Dermis blood vessel endothelial cell (primary cell): Measurements from ENCODE around the gene TGM6. TPM values are rescaled to one million over a fixed set of nuclear protein-coding genes. Genes with fewer than 3 reads are reported as not detected.

Source experiments
- DNase-seq: peaks from one replicate; pipeline ENCODE4 v3.0.0; 2010
- total RNA-seq: library from RNA; depleted of rRNA; stranded (reverse); fragments of >200 nt; gene quantifications from 2 replicates; pipeline ENCODE4 v1.2.3, GENCODE V29; 2014

Gene TGM6
- total RNA-seq, 1 donor from 2014 or later: not detected

DNA sequence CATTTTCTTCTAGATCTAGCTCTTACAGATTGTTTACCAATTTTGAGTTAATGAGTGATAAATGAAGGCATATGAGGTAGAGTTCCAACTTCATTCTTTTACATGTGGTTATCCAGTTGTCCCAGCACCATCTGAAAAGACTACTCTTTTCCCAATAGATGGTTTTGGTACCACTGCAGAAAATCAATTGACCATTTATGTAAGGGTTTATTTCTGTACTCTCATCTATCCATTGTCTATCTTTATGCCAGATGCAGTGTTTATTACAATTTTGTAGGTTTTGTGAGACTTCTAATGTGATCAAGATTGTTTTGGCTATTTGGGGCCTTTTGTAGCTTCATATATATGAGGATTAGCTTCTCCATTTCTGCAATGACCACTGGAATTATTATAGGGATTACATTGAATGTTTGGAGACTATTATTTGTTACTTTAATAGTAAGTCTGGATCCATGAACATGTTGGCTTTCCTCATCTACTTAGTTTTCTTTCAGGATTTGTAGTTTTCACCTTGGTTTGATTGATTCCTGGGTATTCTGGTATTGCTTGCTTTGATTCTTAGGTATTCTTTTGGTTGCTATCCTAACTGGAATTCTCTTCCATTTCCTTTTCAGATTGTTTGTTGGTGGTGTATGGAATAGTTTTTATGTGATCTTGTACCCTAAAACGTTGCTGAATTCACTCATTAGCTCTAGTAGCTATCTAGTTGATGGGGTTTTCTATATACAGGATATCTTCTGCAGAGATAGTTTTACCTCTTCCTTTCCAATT lies 79.5 kb downstream of the TGM6 start:
- DNase-seq: no peak

DNA sequence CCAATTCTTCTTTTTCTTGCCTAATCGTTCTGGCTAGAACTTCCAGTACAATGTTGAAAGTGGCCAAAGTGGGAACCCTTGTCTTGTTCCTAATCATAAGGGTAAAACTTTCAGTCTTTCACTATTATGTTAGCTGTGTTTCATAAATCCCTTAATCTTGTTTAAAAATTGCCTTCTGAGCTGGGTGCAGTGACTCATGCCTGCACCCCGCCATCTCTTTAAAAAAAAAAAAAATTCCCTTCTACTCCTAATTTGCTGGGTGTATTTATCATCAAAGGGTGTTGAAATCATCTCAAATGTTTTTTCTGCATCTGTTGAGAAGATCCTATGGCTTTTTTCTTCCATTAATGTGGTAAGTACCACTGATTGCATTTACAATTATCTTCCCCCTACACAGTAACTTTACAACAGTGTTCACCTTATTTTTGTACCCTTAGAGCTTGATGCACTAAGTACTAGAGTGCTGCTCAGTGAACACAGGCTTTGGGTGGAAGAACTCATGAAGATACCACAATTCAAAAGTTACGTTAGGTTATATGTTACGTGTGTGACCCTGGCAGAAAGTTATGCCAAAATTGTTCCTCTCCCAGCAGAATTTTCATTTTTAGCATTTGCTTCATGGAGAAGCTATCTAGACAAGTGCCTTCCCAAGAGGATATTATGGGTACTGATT lies 80.2 kb downstream of the TGM6 start:
- DNase-seq: no peak

DNA sequence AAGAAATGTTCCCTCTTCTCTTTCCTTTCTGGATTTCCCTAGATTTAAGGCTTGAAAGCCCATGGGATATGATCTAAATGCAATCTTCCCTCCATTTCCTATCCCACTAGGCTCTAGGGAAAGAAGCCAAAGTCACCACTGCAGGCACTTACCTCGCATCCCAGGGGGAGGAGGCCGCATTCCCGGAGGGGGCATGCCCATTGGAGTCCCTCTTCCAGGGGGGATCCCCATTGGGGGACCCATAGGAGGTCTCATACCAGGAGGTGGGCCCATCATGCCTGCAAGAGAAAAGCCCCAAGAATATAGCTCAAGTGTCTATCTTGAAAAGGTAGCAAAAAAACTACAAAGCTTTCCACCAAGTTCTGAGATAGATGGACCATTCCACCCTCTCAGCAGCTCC lies 81.8 kb downstream of the TGM6 start:
- no peak for DNase-seq

DNA sequence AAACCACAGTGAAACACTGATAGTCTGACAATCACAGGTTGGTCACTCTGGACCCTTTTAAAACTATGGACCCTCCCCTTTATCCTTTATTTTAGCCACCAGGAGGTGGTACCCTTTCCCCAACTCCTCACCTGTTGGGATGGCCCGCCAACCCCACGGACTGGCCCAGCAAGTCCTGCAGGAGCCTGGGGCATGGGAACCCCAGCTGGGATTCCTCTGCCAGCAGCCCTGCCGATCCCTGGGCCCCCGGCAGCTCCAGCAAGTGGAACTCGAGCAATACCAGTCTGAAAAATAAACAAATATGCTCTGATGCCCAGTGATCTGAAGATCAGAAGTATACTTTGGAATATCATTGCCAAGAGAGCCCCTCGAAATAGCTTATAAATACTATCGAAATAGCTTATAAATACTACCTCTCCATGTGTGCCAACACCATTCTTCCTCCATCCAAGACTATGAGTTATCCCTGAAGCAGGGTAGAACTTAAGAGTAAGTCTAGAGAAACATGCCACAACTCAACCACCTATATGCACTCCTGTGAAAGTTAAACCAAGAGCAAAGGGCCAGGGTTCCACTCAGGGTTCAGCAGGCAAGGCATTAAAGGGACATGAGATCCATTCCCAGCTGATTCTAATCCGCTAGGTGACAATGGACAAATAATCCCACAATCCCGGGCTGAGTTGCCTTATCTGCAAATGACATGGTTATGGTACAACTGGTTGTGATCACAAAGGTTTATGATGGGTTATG lies 83.1 kb downstream of the TGM6 start:
- DNase-seq: no peak

DNA sequence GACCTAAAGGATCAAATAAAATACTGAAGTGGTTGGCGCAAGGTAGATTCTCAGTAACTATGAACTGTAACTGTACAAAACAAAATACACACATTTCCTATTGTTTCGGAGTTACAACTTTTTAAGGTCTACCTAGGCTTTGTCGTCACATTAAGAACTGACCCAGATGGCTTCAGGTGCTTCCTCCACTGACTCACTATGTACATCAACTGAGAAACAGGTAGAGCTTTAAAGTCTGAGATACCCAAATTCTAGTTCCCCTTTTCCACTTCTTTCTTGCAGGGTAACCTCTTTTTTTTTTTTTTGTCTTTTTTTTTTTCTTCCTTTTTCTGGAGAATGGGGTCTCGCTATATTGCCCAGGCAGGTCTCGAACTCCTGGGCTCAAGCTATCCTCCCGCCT lies 84.4 kb downstream of the TGM6 start:
- DNase-seq: no peak

DNA sequence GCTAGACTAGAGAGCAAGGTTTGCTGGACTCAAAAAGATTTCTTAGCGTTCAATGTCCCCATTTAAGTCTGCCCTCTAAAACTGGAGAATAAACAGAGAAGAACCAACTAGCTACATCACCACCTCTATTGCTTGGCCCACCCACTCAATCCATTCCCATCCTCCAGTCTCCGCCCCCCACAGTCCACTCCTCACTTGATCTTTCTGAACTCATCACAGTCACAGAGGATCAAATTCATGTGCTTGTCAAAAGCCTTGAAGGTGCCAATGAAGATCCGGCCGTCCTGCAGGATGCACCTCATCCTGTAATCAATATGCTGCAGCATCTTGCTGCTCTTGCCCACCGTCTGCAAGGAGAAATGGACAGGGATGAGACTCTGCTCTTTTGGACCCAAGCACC lies 86.7 kb downstream of the TGM6 start:
- DNase-seq: no peak

DNA sequence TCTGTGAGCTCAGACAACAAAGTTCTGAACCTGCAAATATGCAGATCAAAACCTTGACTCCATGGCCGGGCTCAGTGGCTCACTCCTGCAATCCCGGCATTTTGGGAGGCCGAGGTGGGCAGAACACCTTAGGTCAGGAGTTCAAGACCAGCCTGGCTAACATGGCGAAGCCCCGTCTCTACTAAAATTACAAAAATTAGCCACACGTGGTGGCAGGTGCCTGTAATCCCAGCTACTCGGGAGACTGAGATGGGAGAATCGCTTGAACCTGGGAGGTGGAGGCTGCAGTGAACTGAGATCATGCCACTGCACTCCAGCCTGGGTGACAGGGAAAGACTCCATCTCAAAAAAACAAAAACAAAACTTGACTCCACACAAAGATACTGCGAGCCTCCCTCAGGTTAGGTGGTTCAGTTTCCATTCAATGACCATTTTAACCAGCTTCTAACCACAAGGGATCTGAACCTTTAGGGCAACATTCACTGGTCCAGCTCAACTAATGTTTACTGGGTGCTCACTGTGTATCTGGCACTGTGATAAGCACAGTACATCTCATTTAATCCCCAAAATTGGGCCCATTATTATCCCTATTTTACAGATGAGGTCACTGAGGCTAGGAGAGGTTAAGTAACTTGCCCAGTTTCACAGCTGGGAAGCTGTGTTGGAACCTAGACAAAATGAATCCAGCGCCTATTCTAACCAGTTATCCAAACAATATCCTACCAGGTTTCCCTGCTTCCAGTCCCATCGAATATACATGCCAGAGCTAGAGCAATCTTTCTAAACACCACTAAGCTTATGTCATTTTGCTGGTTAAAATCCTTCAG lies 88.1 kb downstream of the TGM6 start:
- DNase-seq: no peak

DNA sequence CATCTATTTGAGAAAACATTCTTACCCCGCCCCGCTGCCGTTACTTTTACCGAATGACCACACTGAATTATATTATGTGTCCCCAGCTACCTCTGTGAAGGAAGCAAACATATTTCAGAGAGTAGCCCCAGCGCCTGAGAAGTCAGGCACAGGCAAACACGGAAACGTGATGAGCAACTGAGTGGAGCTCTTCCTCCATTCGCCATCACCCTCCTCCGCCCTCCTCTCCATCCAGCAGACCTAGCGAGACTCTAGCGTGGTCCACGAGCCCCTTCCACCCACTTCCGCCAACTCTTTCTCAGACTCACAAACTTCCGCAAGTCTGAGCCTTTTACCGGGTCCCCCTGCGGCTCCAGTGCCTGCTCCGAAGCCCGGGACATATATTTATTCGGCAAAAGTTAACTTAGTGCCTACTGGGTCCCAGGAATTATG lies 89.3 kb downstream of the TGM6 start:
- DNase-seq: peak; percentile 68

DNA sequence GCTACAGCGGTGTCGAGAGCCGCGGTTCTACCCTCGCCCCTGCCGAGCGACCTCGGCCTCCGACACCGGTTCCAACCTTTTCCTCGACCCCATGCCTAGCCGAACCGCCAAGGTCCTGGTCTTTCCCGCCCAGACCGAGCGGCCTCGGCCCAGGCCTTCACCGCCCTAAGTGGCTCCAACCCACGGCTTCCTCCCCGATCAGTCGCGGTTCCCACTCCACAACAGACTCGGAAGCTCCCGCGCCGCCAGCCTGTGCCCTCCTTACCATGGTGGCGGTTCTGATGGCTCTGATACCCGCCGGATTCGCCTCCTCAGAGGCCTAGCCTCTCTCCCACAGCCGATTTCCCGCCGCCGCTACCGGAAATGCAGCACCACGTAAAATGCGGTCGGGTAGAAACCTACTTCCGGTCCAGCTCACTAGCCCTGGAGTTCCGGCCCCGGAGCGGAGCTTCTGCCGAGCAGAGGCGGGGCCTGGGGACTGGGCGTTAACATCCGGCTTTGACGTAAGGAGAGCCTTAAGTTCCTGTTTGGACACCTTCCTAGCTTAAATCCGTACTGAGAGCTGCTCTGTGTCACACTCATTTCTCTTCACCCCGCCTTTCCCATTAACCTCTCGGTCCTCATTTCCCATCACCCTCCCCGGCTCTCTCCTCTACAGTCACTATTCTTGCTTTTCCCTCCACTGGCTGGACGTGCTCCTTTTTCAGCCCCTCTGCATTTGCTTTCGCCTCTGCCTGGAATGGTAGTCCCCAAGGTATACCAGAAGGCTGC lies 89.9 kb downstream of the TGM6 start, which contains the start of gene SNRPB:
Gene SNRPB (minus strand): TSS at position 367 of the 771 bp plus-strand sequence. CDS start 99 bp downstream, at position 268.
- peak; percentile 99 for DNase-seq

DNA sequence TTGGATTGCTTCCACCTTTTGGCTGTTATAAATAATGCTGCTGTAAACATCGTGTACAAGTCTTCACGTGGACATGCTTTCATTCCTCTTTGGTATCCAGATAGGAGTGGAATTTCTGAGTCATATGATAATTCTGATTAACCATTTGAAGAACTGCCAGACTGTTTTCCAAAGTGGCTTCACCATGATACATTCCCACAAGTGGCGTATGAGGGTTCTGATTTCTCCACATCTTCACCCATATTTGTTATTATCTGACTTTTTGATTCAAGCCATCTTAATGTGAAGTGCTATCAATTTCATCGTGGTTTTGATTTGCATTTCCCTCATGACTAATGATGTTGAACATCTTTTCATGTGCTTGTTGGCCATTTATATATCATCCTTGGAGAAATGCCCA lies 92.8 kb downstream of the TGM6 start:
- peak; percentile 30 for DNase-seq

DNA sequence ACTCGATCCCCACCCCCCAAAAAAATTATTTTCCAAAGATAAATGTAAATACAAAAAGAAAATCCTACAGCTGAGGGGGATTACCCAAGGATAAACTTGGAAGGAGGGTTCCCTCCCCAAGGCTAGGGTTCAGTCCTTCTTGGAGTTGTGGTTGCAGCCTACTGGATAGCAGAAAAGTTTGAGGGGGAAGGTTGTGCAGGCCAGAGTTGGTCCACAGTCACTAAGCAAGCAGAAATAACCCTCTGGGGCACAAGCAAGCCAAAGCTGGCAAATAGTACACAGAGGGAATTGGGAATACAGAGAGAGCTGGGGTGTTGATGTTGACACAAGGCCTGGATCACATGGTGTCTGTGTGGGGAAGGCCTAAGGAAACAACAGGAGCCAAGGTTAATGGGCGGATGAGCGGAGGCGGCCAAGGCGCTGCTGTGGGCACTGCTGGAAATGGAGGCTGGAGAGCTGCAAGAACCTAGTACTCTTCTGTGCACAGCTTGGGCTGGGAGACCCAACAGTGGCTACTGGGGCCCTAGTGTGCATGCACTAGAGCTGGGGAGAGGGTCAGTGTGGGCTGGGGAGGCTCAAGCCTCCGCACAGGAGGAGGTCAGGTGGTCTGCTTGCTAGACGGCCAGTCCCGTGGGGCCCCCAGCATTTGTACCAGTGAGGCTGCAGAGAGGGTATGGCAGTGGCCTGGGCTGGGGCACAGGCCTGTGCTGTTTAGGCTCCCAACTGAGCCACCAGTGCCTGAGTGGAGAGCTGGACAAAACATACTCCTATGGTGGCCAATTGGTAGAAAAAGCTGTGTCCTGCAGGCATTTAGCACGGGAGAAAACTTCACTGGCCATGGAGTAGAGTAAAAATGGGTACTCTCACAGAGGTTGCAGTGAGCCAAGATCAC lies 95.4 kb downstream of the TGM6 start:
- no peak for DNase-seq

DNA sequence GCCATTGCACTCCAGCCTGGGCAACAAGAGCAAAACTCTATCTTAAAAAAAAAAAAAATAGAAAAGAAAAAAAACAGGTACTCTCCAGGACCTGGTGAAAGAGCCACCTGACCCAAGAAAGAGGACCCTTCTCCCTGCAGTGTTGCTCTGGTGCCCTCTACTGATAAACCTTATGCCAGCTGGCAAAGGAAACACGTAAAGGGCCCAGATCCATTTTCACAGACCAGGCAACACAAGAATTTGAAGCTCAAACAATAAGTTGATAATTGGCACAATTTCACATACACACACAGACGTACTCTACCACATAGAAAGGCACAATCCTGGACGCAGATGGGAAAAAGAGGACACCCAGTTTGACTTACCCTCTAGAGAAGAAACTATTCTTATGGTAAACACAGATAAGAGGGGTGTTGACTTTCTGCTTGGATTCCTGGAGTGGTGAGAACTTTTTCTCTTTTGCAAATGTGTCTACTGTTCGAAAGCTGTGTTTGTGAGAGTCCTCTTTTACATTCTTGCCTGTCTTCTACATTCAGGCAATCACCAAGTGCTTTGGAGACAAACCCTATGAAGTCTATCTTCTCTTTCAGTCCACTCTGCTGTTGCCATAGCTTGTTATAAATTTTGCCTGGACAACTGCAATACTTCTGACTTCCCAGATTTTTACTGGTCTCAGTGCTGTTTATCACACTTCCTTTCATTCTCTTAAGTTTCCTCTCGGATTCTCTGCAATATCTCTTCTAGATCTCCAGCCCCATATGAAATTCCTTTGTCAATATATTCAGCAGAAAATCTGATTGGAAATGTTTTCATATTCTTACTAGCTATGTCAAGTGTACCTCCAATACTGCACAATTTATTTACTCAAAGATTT lies 96.3 kb downstream of the TGM6 start:
- DNase-seq: peak; percentile 58

DNA sequence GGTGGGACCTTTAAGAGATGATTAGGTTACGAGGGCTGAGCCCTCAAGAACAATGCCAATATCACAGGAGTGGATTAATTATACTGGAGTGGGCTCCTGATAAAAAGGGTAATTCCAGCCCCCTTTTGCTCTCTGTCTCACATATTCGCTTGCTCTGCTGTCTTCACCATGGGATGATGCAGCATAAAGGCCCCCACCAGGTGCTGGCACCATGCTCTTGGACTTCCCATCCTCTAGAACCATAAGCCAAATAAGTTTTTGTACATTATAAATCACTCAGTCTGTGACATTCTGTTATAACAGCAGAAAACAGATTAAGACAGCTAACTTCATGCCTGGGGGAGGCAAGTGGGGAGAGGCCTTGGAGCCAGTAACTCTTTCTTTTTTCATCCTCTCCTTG lies 99.7 kb downstream of the TGM6 start:
- no peak for DNase-seq

Other genes starting within 250 kb of the TGM6 start
- not detected in 2 replicates for gene TGM3, start 84.9 kb upstream of the TGM6 start, total RNA-seq
- gene SNRPB, start 89.9 kb downstream of the TGM6 start, total RNA-seq: 260 and 270 TPM in 2 replicates
- 9.2 and 9.5 TPM in 2 replicates for gene ZNF343, start 128.0 kb downstream of the TGM6 start, total RNA-seq
- gene TMC2, start 155.7 kb downstream of the TGM6 start, total RNA-seq: not detected in 2 replicates